ENCODE measurements around the gene OSBPL5. TPM values are rescaled to one million over a fixed set of nuclear protein-coding genes. Genes with fewer than 3 reads are reported as not detected.

Gene OSBPL5
- total RNA-seq, 1 experiment from 2014 or later = 16.1 TPM

DNA sequence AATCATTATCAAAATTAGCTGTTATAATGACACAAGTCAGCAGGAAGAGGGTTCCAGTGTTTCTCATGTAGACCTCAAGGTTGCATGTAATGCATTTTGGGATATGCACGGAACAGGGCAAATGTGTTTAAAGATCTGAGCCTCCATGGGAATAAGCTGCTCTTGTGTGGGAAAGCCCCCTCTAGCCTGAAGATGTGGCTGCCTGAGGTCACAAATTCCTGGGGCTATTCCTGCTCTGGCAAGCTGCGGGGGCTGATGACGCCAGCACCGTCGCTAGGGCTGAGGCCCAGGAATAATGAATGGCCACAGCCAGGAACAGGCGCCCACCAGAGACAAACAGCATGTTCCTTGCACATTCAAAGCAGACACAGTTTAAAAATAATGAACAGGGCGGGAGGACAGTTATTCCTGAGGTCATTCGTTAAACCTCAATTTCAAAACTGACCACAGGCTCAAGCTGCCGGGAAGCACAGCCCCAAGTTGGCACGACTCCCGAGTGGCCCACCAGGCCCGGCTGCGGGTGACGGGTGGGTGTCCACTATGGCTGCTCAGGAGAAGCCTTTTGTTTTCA, 11.7 kb downstream of the OSBPL5 start:
- H3K4me1 ChIP-seq (ENCODE audit: insufficient read depth, low read length) = no peaks in the 10 kb centered on the region; the same call in 1 of the 2 replicates
- H4K8ac ChIP-seq (replicated peaks; ENCODE audit: insufficient read length, low read depth, low read length) = no peak overlapping the region
- no peak overlapping the region for H3K27ac ChIP-seq (ENCODE audit: insufficient read length, low read depth, low read length)
- no peak overlapping the region for H3K14ac ChIP-seq (ENCODE audit: insufficient read depth, low read length)
- Mint-ChIP-seq H3K27ac (no peak overlapping the region), H3K4me3 (no peak overlapping the region), H3K9me3 (no peaks in the 10 kb centered on the region), H3K36me3 (ENCODE audit: insufficient read depth in 1 of 3, low read depth in 3 of 3) (peaks cover 1 to 4% (median 2%) of the 10 kb centered on the region in 3 experiments; a peak in 4 of 7 replicates), H3K27me3 (ENCODE audit: low read depth) (peaks cover under 1% of the 10 kb centered on the region; the same call in 1 of the 2 replicates), H3K4me1 (peaks cover 47 to 60% of the 10 kb centered on the region in 2 experiments)
- H3K79me1 ChIP-seq (ENCODE audit: insufficient read depth, low read depth, low read length, poor library complexity, severe bottlenecking) = no peaks in the 10 kb centered on the region
- H2BK5ac ChIP-seq (ENCODE audit: insufficient read length, low read length) = no peak overlapping the region
- H3K9ac ChIP-seq (ENCODE audit: extremely low read depth, insufficient read length, low read length) = no peak overlapping the region
- H2BK20ac ChIP-seq (ENCODE audit: low read depth, low read length, poor library complexity, severe bottlenecking) = no peak overlapping the region
- DNase-seq = no peak
- no peaks in the 10 kb centered on the region for H3K79me2 ChIP-seq (ENCODE audit: insufficient read depth, low read length)
- TF ChIP-seq, protein P1, sequence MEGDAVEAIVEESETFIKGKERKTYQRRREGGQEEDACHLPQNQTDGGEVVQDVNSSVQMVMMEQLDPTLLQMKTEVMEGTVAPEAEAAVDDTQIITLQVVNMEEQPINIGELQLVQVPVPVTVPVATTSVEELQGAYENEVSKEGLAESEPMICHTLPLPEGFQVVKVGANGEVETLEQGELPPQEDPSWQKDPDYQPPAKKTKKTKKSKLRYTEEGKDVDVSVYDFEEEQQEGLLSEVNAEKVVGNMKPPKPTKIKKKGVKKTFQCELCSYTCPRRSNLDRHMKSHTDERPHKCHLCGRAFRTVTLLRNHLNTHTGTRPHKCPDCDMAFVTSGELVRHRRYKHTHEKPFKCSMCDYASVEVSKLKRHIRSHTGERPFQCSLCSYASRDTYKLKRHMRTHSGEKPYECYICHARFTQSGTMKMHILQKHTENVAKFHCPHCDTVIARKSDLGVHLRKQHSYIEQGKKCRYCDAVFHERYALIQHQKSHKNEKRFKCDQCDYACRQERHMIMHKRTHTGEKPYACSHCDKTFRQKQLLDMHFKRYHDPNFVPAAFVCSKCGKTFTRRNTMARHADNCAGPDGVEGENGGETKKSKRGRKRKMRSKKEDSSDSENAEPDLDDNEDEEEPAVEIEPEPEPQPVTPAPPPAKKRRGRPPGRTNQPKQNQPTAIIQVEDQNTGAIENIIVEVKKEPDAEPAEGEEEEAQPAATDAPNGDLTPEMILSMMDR (conservative IDR thresholded peaks at IDR 0.05) = no peak
- H4K91ac ChIP-seq (ENCODE audit: insufficient read length, low read depth, low read length) = no peak overlapping the region
- WGBS (ENCODE audit: extremely low coverage, insufficient read length, low lambda C conversion rate) = no CpG with 5 or more reads among the region's 14 CpGs
- H4K5ac ChIP-seq (ENCODE audit: insufficient read length, low read depth, low read length) = no peak overlapping the region
- no peak overlapping the region for H3K18ac ChIP-seq (ENCODE audit: insufficient read length, low read depth, low read length)
- no peak overlapping the region for H2BK15ac ChIP-seq (ENCODE audit: low read depth, low read length)
- H3K23me2 ChIP-seq (ENCODE audit: insufficient read length, low read depth, low read length, poor library complexity, severe bottlenecking) = no peaks in the 10 kb centered on the region
- H3K4ac ChIP-seq (ENCODE audit: low read depth, low read length) = no peak overlapping the region
- H2BK120ac ChIP-seq (ENCODE audit: low read depth, low read length, poor library complexity, severe bottlenecking) = no peak overlapping the region
- no peak overlapping the region for H3T11ph ChIP-seq (ENCODE audit: low read length)
- H3K23ac ChIP-seq (ENCODE audit: insufficient read length, low read depth, low read length) = no peak overlapping the region
- no peaks in the 10 kb centered on the region for H4K20me1 ChIP-seq (ENCODE audit: control insufficient read depth, insufficient read depth, insufficient read length)
- H3K27me3 ChIP-seq (ENCODE audit: insufficient read depth, low read length) = no peaks in the 10 kb centered on the region
- no peak overlapping the region for H2AK5ac ChIP-seq (ENCODE audit: insufficient read length, low read length)
- no peak overlapping the region for H2BK12ac ChIP-seq (ENCODE audit: insufficient read length, low read depth, low read length)
- H3K4me2 ChIP-seq (ENCODE audit: insufficient read depth, insufficient read length, low read length) = no peak overlapping the region
- no peaks in the 10 kb centered on the region for H3K9me3 ChIP-seq (ENCODE audit: control insufficient read depth, low read depth, low read length)
- no peak overlapping the region for H3K56ac ChIP-seq (ENCODE audit: insufficient read length, low read depth, low read length)
- H2AFZ ChIP-seq (ENCODE audit: low read length) = no peak overlapping the region
